Measurements from ENCODE around the gene RETN. TPM values are rescaled to one million over a fixed set of nuclear protein-coding genes. Genes with fewer than 3 reads are reported as not detected.

Gene RETN
- total RNA-seq, 1 experiment from 2014 or later: not detected

DNA sequence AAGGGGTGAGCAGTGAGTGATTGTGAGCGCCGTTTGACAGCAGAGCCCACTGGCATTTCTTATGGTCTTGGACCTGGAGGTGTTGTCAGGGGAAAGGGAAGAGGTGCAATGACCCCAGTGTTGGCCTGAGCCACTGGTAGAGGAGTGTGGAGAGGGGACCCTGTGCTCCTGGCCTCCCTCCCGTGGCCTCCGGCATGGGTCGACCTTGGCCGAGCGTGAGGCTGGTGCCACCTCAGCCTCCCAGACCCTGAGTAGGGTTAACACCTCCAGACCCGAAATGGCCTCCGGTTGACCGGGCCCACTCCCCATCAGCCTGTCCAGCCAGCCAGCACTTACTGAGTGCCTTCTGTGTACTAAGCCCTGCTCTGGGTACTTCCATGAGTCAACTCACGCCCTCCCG is 18.3 kb downstream of the RETN start:
- ChIA-PET POLR2A (no interaction called here), CTCF (no interaction called here), RAD21 (ENCODE audit: low non-redundant PET in 1 of 2, low total read pairs in 2 of 2, uncharacterized antibody in 2 of 2, unreplicated experiment in 2 of 2) (no interaction called here)
- TF ChIP-seq YY1 (IDR thresholded peaks at IDR 0.05; ENCODE audit: extremely low read depth, insufficient replicate concordance, low read depth, low read length) (no peak), MAX (IDR thresholded peaks at IDR 0.05) (no peak), CEBPB (IDR thresholded peaks at IDR 0.05; ENCODE audit: low read depth) (no peak), CBX3 (IDR thresholded peaks at IDR 0.05; ENCODE audit: low read depth) (no peak), ZNF274 (IDR thresholded peaks at IDR 0.05; ENCODE audit: low read depth, low read length) (no peak), ZBTB33 (IDR thresholded peaks at IDR 0.05; ENCODE audit: extremely low read depth, insufficient replicate concordance, low read length) (no peak)
- TF ChIP-seq, protein P1, sequence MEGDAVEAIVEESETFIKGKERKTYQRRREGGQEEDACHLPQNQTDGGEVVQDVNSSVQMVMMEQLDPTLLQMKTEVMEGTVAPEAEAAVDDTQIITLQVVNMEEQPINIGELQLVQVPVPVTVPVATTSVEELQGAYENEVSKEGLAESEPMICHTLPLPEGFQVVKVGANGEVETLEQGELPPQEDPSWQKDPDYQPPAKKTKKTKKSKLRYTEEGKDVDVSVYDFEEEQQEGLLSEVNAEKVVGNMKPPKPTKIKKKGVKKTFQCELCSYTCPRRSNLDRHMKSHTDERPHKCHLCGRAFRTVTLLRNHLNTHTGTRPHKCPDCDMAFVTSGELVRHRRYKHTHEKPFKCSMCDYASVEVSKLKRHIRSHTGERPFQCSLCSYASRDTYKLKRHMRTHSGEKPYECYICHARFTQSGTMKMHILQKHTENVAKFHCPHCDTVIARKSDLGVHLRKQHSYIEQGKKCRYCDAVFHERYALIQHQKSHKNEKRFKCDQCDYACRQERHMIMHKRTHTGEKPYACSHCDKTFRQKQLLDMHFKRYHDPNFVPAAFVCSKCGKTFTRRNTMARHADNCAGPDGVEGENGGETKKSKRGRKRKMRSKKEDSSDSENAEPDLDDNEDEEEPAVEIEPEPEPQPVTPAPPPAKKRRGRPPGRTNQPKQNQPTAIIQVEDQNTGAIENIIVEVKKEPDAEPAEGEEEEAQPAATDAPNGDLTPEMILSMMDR (IDR thresholded peaks at IDR 0.05 in 2 of 3, conservative IDR thresholded peaks at IDR 0.05 in 1 of 3; ENCODE audit: borderline replicate concordance in 1 of 3, insufficient read depth in 1 of 3, low read depth in 2 of 3, low read length in 2 of 3): no peak
- no TSS peak for BruUV-seq (replicated peaks)
- intact Hi-C loops (cut with micrococcal nuclease): loop anchor here (10.0 kb wide), 1 partner anchor 332 kb away; no protein-coding TSS in a partner anchor
- no peaks in the 10 kb centered on the region for H4K20me1 ChIP-seq (ENCODE audit: insufficient read depth)
- peaks cover 4 to 9% of the 10 kb centered on the region in 2 experiments; a peak in 3 of 4 replicates for H3K36me3 ChIP-seq (ENCODE audit: control insufficient read depth in 1 of 2, insufficient read depth in 2 of 2, low read length in 2 of 2)
- no peak overlapping the region for H3K9ac ChIP-seq (ENCODE audit: low read length)
- H3K27ac ChIP-seq (ENCODE audit: low read depth, low read length): no peak overlapping the region
- no peaks in the 10 kb centered on the region for H3K9me2 ChIP-seq (ENCODE audit: insufficient read depth)
- no peak overlapping the region for H3K4me3 ChIP-seq (replicated peaks in 1 of 2; ENCODE audit: low read depth in 1 of 2, low read length in 2 of 2)
- ATAC-seq (no peak), DNase-seq (ENCODE audit: low read depth, low spot score) (no peak)
- H3K4me1 ChIP-seq (ENCODE audit: control insufficient read depth in 1 of 2, insufficient read depth in 2 of 2, low read length in 2 of 2): peaks cover under 1% of the 10 kb centered on the region in 2 experiments; a peak in 3 of 4 replicates
- H2AFZ ChIP-seq (ENCODE audit: low read depth, low read length, poor library complexity, severe bottlenecking): no peak overlapping the region
- peaks cover 7% of the 10 kb centered on the region; the same call in 1 of the 2 replicates for H3K79me2 ChIP-seq (ENCODE audit: insufficient read depth, low read length)
- H3K4me2 ChIP-seq (ENCODE audit: low read length): no peak overlapping the region
- H3K27me3 ChIP-seq (ENCODE audit: insufficient read depth, low read length): no peaks in the 10 kb centered on the region
- peaks cover 0 to 5% of the 10 kb centered on the region in 2 experiments; a peak in 1 of 4 replicates for H3K9me3 ChIP-seq (ENCODE audit: control insufficient read depth in 1 of 2, insufficient read depth in 1 of 2, low read depth in 1 of 2, low read length in 2 of 2)
